Measurements from ENCODE around the gene POLR3A. TPM values are rescaled to one million over a fixed set of nuclear protein-coding genes. Genes with fewer than 3 reads are reported as not detected.
"Not testable (repeated sequence)": the region's sequence is repeated elsewhere in the genome, so short reads cannot be mapped to it uniquely, and the experiment has no call there.

Gene POLR3A
- polyA plus RNA-seq (2013, experiment 1 of 2), result 18.3 TPM
- 17.1 TPM for polyA plus RNA-seq (2013, experiment 2 of 2)

- H3K36me3 ChIP-seq (ENCODE audit: insufficient read depth, low read length), result peaks cover 35% of the 10 kb centered on the region
- H3K27ac ChIP-seq (ENCODE audit: low read depth, low read length), result peak within 1 kb of the TSS; percentile 46
- under 1% methylated on average over 35 of the region's 35 CpGs for WGBS
- no peaks in the 10 kb centered on the region for H3K9me3 ChIP-seq (ENCODE audit: insufficient read depth, low read depth, low read length)
- peak within 1 kb of the TSS; percentile 86 for H3K4me3 ChIP-seq (ENCODE audit: low read length)
- H3K9ac ChIP-seq (ENCODE audit: low read depth, low read length), result peak within 1 kb of the TSS; percentile 88
- H3K27me3 ChIP-seq (ENCODE audit: insufficient read depth, low read length), result no peaks in the 10 kb centered on the region
- peaks cover under 1% of the 10 kb centered on the region; the same call in 1 of the 2 replicates for H3K4me1 ChIP-seq (ENCODE audit: insufficient read depth, low read length)
Measured at GRCh38 chr10:78029269-78030226, at the start of gene POLR3A. TSS of gene POLR3A (minus strand) at chr10:78029515. CDS start at chr10:78029407, 108 bp downstream.

GRCh38 chr10:78078539-78079330 lies 49.4 kb upstream of the POLR3A start:
- 83% methylated on average over 3 of the region's 4 CpGs for WGBS
- H3K27me3 ChIP-seq (ENCODE audit: insufficient read depth, low read length), result no peaks in the 10 kb centered on the region
- H3K9ac ChIP-seq (ENCODE audit: low read depth, low read length), result no peak overlapping the region
- H3K9me3 ChIP-seq (ENCODE audit: insufficient read depth, low read depth, low read length), result peaks cover 6% of the 10 kb centered on the region; the same call in 1 of the 2 replicates
- no peak overlapping the region for H3K27ac ChIP-seq (ENCODE audit: low read depth, low read length)
- no peak overlapping the region for H3K4me3 ChIP-seq (ENCODE audit: low read length)
- no peaks in the 10 kb centered on the region for H3K4me1 ChIP-seq (ENCODE audit: insufficient read depth, low read length)
- H3K36me3 ChIP-seq (ENCODE audit: insufficient read depth, low read length), result no peaks in the 10 kb centered on the region

GRCh38 chr10:78075806-78076205 lies 46.5 kb upstream of the POLR3A start:
- H3K27me3 ChIP-seq (ENCODE audit: insufficient read depth, low read length); H3K4me3 ChIP-seq (ENCODE audit: low read length): not testable (repeated sequence)
- 97% methylated on average over 24 of the region's 29 CpGs for WGBS

GRCh38 chr10:78072504-78072903 lies 43.2 kb upstream of the POLR3A start:
- Histone ChIP-seq H3K27me3 (ENCODE audit: insufficient read depth, low read length) (no peaks in the 10 kb centered on the region), H3K36me3 (ENCODE audit: insufficient read depth, low read length) (no peaks in the 10 kb centered on the region), H3K27ac (ENCODE audit: low read depth, low read length) (no peak overlapping the region), H3K9ac (ENCODE audit: low read depth, low read length) (no peak overlapping the region), H3K4me1 (ENCODE audit: insufficient read depth, low read length) (no peaks in the 10 kb centered on the region), H3K4me3 (ENCODE audit: low read length) (no peak overlapping the region), H3K9me3 (ENCODE audit: insufficient read depth, low read depth, low read length) (peaks cover 6% of the 10 kb centered on the region; the same call in 1 of the 2 replicates)

More at GRCh38 chr10:78075806-78076205, 46.5 kb upstream of the POLR3A start:
- H3K4me1 ChIP-seq (ENCODE audit: insufficient read depth, low read length); H3K27ac ChIP-seq (ENCODE audit: low read depth, low read length); H3K9me3 ChIP-seq (ENCODE audit: insufficient read depth, low read depth, low read length); H3K9ac ChIP-seq (ENCODE audit: low read depth, low read length); H3K36me3 ChIP-seq (ENCODE audit: insufficient read depth, low read length): not testable (repeated sequence)

GRCh38 chr10:78071857-78072179 lies 42.5 kb upstream of the POLR3A start:
- no peaks in the 10 kb centered on the region for H3K27me3 ChIP-seq (ENCODE audit: insufficient read depth, low read length)
- H3K27ac ChIP-seq (ENCODE audit: low read depth, low read length), result no peak overlapping the region
- H3K36me3 ChIP-seq (ENCODE audit: insufficient read depth, low read length), result no peaks in the 10 kb centered on the region
- WGBS, result 95% methylated on average over 4 of the region's 4 CpGs
- no peak overlapping the region for H3K9ac ChIP-seq (ENCODE audit: low read depth, low read length)
- H3K4me3 ChIP-seq (ENCODE audit: low read length), result no peak overlapping the region
- peaks cover 3% of the 10 kb centered on the region; the same call in 1 of the 2 replicates for H3K9me3 ChIP-seq (ENCODE audit: insufficient read depth, low read depth, low read length)
- no peaks in the 10 kb centered on the region for H3K4me1 ChIP-seq (ENCODE audit: insufficient read depth, low read length)

GRCh38 chr10:78071140-78071856 lies 42.0 kb upstream of the POLR3A start:
- Histone ChIP-seq H3K27me3 (ENCODE audit: insufficient read depth, low read length) (no peaks in the 10 kb centered on the region), H3K9me3 (ENCODE audit: insufficient read depth, low read depth, low read length) (peaks cover 3% of the 10 kb centered on the region; the same call in 1 of the 2 replicates), H3K36me3 (ENCODE audit: insufficient read depth, low read length) (no peaks in the 10 kb centered on the region), H3K4me1 (ENCODE audit: insufficient read depth, low read length) (no peaks in the 10 kb centered on the region), H3K9ac (ENCODE audit: low read depth, low read length) (no peak overlapping the region), H3K4me3 (ENCODE audit: low read length) (no peak overlapping the region), H3K27ac (ENCODE audit: low read depth, low read length) (no peak overlapping the region)
- 87% methylated on average over 4 of the region's 4 CpGs for WGBS

DNA sequence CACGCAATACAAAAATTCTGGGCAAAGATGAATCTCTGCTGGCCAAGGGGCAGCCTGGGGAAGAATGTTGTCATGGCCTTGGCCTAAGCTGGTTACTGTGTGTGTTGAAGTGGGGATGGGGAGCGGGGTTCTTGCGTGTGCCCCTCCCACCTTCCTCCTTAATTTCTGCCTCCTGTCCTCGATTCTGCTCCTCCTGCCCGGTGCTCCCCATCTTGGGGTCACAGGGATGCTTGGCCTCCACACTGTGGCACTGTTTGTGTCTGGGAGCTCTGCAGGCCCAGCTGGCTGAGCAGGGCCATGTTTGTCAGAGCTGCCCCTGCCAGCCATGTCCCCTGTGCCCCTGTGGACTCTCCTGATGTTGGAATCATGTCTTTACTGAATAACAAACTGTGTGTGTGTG lies 41.4 kb upstream of the POLR3A start:
- Histone ChIP-seq H3K9me3 (ENCODE audit: insufficient read depth, low read depth, low read length) (peaks cover 3% of the 10 kb centered on the region; the same call in 1 of the 2 replicates), H3K27me3 (ENCODE audit: insufficient read depth, low read length) (no peaks in the 10 kb centered on the region), H3K36me3 (ENCODE audit: insufficient read depth, low read length) (no peaks in the 10 kb centered on the region), H3K9ac (ENCODE audit: low read depth, low read length) (no peak overlapping the region), H3K4me3 (ENCODE audit: low read length) (no peak overlapping the region), H3K4me1 (ENCODE audit: insufficient read depth, low read length) (0 out of 2 replicates have a peak, but pooled peaks cover 2% of the 10 kb centered on the region), H3K27ac (ENCODE audit: low read depth, low read length) (no peak overlapping the region)
- 90% methylated on average over 5 of the region's 5 CpGs for WGBS

DNA sequence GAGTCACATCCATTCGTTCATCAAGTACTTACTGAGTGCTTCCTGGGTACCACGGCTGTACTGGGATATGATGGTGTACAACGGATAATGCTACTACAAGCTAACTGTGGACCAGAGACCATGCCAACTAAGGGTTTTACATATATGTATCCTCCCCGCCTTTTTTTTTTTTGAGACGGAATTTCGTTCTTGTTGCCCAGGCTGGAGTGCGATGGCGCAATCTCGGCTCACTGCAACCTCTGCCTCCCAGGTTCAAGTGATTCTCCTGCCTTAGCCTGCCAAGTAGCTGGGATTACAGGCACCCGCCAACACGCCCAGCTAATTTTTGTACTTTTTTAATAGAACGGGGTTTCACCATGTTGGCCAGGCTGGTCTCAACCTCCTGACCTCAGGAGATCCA lies 40.7 kb upstream of the POLR3A start:
- H3K9me3 ChIP-seq (ENCODE audit: insufficient read depth, low read depth, low read length); H3K27me3 ChIP-seq (ENCODE audit: insufficient read depth, low read length); H3K4me3 ChIP-seq (ENCODE audit: low read length); H3K4me1 ChIP-seq (ENCODE audit: insufficient read depth, low read length); H3K27ac ChIP-seq (ENCODE audit: low read depth, low read length); H3K36me3 ChIP-seq (ENCODE audit: insufficient read depth, low read length); H3K9ac ChIP-seq (ENCODE audit: low read depth, low read length): not testable (repeated sequence)
- 96% methylated on average over 12 of the region's 12 CpGs for WGBS

GRCh38 chr10:78069151-78069550 lies 39.8 kb upstream of the POLR3A start:
- H3K27ac ChIP-seq (ENCODE audit: low read depth, low read length), result no peak overlapping the region
- no peak overlapping the region for H3K4me3 ChIP-seq (ENCODE audit: low read length)
- 0 out of 2 replicates have a peak, but pooled peaks cover 2% of the 10 kb centered on the region for H3K4me1 ChIP-seq (ENCODE audit: insufficient read depth, low read length)
- H3K36me3 ChIP-seq (ENCODE audit: insufficient read depth, low read length), result no peaks in the 10 kb centered on the region
- no peak overlapping the region for H3K9ac ChIP-seq (ENCODE audit: low read depth, low read length)
- 91% methylated on average over 6 of the region's 6 CpGs for WGBS
- H3K9me3 ChIP-seq (ENCODE audit: insufficient read depth, low read depth, low read length), result no peaks in the 10 kb centered on the region
- H3K27me3 ChIP-seq (ENCODE audit: insufficient read depth, low read length), result no peaks in the 10 kb centered on the region

DNA sequence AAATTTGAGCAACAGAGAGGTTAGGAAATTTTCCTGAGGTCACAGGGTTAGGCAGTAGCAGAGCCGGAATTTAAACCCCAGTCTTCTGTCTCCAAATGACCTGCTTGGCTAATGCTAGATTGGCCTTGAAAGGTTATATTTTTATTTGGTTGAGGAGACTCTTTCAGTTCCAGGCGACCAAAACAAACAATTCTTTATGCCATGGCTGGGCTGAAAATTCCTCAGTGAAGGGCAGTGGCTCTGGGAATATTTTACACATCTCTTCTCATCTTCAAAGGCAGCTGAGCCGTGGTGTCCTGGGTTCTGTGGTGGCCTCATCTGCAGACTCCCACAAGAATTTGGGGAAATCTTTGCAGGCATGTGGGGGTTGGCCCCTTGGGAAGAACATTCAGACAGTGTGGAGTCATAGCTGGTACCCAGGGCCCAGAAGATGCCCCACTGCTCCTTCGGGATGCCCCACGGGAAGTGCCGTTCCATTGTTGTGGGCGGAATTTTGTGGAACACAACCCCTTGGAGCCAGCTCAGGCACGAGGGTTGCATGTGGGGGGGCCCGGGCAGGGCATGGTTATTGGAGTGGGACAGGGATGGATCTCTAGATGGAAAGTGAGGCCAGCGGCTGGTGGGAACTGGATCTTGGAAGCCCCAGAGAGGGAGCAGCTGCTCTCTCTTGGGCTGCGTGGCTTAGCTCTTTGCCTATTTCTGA lies 37.6 kb upstream of the POLR3A start:
- Histone ChIP-seq H3K27me3 (ENCODE audit: insufficient read depth, low read length) (no peaks in the 10 kb centered on the region), H3K9me3 (ENCODE audit: insufficient read depth, low read depth, low read length) (no peaks in the 10 kb centered on the region), H3K9ac (ENCODE audit: low read depth, low read length) (no peak overlapping the region), H3K4me3 (ENCODE audit: low read length) (no peak overlapping the region), H3K36me3 (ENCODE audit: insufficient read depth, low read length) (no peaks in the 10 kb centered on the region), H3K27ac (ENCODE audit: low read depth, low read length) (no peak overlapping the region), H3K4me1 (ENCODE audit: insufficient read depth, low read length) (0 out of 2 replicates have a peak, but pooled peaks cover 2% of the 10 kb centered on the region)
- WGBS, result 90% methylated on average over 11 of the region's 11 CpGs

Measured in HUES64 (cell line).